Stimulated activated CD4-positive, alpha-beta T cell treated with anti-CD3 and anti-CD28 coated beads, Interleukin-4, amount 100 ng/mL, for 4 hours (primary cell): Measurements from ENCODE around the gene IQGAP2.
"Not testable (repeated sequence)": the region's sequence is repeated elsewhere in the genome, so short reads cannot be mapped to it uniquely, and the experiment has no call there.

ENCODE experiments used
- DNase-seq, 2 experiments: peaks; one replicate each; pipeline ENCODE4 v3.0.0-alpha.2; 2020

The IQGAP2 gene

DNA sequence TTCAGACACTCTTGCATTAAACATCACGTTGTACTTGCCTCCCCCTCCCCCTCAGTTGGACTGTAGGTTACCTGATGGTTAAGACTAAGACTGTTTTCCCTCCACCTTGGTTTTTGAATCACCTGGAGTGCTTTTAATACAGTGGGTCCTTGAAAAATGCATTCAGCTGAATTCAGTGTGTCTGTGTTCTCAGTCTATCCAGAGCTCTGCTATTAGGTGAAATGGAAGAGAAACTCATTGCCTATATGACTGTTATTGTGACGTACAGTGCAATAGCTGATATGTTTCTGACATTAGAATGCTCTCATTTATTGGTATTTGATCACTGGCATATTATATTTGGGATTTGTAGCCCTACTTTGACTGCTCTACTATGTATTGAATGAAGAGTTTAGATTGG, 111.6 kb downstream of the IQGAP2 start:
- no peak for DNase-seq

DNA sequence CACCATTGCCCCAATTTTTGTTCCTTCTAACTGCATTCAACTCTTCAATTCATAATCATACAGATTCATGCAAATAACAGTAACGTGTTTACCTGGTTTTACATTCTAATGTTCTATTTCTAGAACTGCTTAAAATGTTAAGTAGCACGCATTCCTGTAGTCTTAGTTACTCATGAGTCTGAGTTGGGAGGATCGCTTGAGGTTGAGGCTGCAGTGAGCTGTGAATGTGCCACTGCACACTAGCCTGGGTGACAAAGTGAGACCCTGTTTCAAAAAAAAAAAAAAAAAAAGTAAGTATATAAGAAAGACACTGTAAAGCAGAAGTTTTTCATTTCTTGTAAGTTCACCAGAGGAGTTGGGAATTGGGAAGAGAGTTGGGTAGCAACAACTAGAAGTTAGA, 114.2 kb downstream of the IQGAP2 start:
- DNase-seq, result no peak

DNA sequence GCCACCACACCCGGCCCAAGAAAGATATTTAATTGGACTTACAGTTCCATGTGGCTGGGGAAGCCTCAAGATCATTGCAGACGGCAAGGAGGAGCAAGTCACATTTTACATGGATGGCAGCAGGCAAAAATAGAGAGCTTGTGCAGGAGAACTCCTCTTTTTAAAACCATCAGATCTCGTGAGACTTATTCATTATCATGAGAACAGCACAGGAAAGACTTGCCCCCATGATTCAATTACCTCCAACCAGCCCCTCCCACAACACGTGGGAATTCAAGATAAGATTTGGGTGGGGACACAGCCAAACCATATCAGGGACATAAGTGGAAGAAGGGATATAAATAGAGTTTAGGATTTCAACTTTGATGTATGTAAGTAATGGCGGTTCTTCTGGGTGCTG, 115.2 kb downstream of the IQGAP2 start:
- not testable (repeated sequence) for DNase-seq

DNA sequence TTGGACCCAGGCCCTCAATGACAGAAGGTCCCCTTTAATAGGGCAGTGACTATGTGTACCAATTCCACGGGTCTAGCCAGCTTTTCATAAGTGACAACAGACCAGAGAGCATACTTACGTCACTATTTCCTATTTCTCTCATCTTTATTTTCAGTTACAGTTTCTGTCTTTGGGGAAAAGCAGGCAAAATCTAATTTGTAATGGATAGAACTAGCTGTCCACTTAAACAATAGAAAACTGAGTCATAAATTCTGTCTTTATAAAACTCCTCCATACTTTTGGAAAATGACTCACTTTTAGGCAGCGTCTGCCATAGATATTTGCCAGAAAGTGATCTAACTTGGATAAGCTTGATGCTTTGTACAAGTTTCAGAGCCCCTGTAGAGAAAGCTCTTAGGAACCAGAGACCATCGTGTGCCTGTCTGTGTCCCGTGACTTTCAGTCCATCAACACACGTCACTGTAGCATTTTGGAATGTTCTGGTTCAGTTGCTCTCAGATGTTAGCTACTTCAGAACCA, 118.2 kb downstream of the IQGAP2 start:
- DNase-seq, result no peak

DNA sequence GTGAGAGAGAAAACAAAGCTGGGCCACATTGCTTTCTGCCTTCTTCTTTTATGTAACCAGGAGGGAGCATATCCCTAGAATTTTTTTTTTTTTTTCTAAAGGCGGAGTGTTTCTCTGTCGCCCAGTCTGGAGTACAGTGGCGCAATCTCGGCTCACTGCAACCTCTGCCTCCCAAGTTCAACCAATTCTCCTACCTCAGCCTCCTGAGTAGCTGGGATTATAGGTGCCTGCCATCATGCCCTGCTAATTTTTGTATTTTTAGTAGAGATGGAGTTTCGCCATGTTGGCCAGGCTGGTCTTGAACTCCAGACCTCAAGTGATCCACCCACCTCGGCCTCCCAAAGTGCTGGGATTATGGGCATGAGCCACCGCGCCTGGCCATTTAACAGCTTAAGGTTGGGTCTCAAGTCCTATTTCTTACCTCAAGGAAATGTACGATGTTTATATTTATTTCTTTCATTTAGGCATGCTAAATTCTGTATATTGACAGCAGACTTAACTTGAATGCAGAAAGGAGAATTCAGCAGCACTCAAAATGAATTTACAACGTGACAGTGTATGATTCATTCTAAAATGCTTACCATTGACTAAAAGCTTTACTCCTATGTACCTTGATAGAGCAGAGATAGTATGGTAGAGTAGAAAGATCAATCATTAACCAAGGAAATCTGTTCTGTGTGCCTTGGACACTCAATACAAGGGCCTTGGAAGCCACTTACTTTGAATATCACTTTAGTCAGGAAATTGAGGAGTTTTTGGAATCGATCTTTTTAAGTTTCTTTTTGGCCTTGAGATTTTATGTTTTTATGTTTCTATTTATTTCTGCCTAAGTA, 119.2 kb downstream of the IQGAP2 start:
- DNase-seq, result no peak

DNA sequence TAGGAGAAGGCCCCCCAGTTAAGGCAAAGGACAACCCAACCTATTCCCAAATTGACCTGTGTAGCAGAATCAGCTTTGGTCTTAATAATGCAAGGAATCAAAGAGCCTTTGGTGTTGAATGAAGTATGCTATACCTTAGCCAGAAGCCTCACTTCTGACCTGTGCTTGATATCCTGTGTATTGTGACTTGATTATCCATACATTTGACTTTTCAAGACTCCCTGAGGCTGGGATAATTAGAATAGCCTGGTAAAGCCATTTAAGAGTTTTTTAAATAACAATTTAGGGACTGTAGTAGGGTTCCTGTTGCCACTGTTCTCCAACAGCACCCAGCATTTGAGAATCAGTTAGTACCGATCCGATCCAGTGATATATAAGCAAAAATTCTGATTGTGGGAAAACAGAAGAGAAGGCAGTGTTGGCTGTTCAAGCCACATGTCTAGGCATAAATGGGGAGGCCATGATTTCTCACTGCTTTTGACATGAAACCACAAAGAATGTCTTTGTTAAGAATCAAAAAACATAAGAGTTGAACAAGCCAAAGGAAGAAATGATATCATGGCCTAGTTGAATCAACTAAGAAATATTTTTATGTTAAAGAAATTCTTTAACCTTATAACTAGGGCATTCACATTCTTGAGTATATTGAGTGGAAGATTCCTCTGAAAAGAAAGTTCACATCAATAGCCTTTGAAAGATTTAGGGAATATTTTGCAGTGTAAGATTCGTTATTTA, 121.2 kb downstream of the IQGAP2 start:
- DNase-seq, result no peak

DNA sequence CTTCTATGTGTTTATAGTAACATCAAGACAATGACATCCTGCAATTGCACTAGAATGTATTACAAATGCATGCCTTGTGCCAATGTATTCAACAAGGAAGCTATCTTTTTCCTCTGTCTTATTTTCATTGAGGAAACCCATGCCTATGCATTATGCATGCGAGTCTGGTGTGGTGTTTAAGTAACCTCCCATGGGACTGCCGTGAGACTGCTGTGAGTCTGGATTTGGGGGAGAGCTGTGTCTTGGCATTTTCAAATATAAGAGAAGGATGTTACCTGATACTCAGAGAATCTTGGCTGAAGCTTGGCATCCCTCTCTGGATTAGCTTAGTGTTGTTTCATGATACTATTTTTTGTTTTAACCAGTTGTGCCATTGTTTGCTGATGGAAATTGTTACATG, 121.8 kb downstream of the IQGAP2 start:
- no peak for DNase-seq

DNA sequence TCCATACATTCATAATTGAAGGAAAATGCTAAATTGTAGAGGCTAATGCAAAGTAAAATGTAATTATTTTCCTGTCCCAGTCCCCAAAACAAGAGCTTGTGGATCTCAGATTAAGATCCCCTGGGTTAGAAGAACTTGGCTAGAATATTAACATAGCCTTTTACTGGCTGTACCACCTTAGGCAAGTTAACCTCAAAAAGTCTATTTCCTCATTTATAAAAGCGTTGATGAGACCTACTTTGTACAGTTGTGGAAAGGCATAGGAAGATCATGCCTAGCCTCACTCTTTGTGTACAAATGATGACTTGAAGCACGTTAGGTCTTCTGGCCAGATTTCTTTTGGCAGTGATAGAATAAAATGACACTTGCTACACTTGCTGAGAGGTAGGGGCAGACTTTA, 122.9 kb downstream of the IQGAP2 start:
- no peak for DNase-seq

DNA sequence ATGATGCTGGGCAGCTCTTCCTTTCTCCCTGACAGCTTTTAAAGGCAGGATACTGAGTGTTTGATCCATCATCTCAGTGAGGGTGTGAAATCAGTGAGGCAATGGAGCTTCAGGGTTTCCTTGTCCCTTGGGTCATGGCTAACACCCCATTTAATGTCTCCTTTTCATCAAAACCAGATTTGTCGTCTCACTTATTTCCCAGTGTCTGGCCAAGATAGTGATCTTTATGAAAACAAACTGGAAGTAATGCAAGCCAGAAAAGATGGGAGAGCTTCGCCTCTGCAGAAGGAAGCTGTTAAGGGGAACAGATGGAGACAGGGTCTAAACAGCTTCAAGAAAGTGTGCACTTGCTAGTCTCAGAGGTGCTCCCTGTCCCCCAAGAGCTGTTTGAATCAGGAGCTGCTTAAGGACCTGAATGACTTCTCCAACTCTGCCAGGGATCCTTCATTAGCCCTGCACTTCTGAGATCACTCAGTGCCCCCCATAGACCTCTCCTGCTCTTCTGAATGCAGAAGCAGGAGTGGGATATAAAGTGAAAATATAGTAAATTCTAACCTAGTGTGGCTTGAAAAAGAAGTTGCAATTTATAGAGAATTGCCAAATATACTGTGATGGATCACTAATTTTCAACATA, 124.0 kb downstream of the IQGAP2 start:
- DNase-seq, result no peak

DNA sequence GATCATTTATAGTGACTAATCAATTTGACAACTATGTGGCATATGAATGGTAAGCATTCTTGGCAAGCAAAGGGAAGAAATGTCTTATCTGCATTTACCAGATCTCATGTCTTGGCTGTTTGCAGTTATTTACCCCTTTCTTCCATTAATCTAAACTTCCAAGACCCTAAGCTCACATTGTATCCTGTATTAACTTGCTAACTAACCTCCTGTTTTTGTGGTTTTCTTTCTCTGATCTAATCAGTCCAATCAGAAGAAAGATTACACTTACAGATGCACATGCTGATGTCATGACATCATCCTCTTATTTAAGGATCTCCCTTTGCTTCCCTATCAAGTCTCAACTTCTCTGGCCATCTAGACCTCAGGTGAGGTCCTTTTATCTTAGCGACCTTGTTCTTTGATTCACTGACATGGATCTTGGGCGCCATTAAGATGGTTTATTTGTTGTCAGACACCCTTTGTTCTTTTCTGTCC, 124.6 kb downstream of the IQGAP2 start:
- no peak for DNase-seq

DNA sequence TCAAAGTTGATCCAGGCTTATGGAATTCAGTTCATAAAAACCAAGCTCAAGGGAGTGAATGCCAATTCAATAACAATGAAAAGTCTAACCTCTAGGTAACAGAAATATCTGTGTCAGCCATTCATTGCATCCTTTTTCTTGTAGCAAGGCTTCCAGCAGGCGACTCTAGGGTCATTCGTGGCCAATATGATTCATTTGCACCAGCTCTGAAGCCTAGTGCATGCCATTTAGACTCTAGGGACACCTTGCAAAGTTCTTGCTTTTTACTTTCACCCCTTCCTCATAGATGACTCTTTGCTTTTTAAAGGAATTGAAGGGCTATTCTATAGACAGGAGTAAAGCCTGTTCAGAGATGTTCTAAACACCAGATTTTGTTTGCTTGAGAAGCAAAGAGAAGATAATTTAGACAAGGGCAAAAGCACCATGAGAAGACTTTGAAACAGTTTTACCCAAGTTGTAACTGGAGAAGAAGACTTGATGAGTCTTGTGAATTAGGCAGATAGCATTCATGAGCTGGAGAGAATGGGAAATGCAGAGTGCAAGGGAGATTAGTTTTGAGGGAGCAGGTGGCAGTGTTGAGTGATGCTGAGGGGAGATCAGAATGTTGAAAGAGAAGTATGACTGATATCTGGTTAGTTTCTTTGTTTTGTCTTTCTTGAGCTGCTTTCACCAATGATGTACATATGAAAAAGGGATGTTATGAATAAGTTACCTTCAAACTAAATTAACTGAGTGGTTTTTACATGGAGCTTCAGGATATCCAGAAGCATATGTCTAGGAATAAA, 125.7 kb downstream of the IQGAP2 start:
- DNase-seq, result no peak

DNA sequence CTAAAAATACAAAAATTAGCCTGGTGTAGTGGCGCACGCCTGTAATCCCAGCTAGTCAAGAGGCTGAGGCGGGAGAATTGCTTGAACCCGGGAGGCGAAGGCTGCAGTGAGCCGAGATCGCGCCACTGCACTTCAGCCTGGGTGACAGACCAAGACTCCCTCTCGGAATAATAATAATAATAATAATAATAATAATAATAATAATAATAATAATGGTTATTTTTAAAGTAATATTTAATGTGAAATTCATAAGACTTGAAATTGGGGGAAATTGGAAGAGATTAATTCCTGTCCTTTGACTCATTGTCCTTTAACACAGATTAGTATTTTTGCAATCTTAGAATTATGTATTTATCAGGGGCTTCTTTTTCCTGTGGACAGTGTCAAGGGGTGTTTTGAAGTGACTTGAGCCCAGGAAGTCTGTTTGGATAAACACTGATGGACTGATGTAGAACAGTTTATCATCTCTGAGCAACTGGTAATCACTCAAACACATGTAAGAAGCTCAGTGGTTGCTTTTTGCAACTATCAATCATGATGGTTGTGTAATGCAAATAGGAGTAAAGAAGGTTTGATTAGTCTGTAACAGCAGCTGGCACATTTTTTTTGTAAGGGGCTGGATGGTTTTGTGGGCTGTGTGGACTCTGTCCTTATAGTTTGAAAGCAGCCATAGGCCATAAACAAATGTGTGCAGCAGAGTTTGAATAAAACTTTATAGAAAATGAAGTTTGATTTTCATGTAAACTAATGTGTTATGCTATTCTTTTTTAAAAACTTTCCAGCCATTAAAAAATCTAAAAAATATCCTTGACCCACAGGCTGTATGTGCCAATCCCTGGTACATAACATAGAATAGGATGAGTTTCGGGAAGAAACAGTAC, 126.6 kb downstream of the IQGAP2 start:
- no peak for DNase-seq

DNA sequence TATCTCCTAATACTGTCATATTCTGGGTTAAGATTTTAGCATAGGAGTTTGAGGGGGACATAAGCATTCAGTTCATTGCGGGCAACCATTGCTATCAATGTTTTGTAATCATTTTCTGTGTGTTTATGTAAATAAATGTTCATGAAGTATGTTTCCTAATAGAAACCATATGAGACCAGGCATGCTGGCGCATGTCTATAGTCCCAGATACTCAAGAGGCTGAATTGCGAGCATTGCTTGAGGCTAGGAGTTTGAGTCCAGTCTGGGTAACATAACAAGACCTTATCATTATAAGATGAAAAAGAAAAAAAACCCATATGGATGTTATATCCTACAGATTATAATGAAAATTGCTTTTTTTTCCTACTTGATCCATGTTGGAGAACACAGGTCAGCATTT, 129.0 kb downstream of the IQGAP2 start:
- no peak for DNase-seq

DNA sequence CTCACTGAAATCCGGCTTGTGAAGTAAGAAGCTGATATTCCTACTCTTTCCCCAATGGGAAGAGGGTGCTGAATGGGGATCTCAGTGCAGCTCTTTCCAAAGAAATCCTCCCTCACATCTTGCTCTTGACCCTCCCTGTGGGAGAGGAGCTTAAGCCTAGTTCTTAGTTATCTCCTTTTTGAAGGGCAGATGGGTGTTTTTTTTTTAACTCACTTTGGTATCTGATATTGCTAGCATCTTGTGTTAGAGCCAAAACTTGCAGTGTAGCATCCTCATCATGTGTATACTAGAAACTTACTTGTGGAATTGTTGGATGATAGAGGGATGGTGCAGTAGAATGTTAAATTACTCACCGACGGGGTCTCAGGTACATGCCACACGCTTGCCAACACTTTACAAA, 129.9 kb downstream of the IQGAP2 start:
- no peak for DNase-seq

DNA sequence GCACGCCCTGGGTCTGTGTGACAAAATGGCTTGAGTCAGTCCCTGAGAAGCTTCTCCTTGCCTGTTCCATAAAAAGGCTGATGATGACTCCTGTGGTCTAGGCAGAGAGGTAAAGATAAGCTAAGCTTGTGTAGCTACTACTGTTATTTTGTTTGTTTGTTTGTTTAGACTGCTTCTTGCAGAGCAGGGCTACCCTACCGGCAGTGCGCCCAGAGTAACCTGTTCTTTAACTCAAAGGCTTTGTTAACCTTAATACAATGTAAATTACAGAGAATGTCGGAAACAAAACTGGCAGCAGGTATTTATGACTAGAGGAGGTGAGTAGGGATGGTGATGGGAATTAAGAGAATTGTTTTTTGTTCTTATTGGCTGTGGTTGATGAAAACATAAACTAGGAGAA, 132.5 kb downstream of the IQGAP2 start:
- DNase-seq, result no peak

DNA sequence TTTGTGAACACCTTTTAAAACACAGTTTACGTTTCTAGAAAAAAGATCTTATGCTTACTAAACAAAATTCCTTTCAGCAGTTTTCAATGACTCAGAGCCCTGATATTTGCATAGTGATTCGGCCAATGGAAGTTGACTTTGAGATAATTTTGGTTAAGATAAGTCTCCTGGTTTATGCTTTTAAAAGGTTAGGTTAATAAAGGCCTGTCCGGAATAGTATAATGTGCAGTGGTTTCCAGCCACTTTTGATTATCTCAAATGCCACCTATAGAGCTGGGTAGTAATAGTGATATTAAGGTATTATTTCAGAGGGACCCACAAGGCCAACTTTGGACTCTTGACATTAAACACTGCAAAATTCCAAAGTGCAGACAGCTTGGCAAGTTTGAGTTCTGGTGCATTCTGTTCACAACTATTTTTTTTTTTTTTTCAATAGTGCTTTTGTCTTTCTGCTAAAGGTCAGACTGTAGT, 134.0 kb downstream of the IQGAP2 start:
- DNase-seq, result no peak

DNA sequence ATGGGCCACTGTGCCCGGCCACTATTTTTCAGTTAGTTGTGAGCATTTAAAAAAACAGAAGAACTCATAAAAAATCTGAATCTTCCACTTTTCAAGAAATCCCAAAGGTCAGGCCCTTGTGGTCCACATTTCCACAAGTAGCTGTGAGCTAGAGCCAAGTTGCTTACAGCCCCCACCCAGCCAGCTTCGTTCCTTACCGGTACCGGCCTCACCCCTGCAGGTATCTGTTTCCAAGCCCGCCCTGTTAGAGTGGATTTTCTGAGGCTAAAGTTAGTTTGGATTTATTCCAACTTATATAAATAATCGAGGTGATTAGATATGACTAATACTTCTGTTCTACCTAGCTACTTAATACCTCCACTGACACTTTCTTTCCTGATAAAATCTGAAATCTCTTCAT, 139.2 kb downstream of the IQGAP2 start:
- DNase-seq, result no peak

DNA sequence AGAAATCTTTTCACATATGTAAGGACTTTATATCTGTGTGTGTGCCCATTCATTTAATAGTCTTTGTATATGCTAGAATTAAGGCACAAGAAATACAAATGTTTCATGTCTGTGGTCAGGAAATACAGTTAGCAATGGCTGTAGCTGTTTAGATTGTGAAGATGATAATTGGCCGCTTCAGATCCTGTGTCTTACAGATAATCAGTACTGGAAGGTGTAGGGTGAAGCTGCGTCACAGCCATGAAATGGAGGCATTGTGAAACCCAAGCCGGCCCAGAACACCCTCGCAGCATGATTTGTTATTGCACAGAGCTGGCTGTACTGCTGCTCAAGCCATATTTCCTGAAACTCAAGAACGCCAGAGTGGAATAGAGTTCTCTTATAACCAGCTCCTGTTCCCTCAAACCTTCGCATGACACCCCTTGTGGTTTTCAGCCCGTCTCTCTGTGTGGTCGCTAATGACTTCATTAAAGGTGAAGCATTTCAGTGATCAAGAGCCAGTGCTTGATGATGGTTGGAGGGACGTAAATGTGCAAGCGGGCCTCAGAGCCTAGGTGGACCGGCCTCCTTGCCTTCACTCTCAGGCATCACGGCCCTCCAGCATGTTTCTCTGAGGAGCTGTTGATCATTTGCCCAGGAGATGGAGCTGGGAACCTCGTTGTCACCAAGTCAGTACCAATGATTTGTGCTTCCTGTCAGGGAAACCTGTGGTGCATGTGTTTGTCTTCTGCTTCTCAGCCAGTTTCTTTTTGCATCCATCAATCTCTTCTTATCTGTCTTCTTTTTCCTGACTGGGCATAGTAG, 140.0 kb downstream of the IQGAP2 start:
- peak; percentile 34 to 54 for DNase-seq

DNA sequence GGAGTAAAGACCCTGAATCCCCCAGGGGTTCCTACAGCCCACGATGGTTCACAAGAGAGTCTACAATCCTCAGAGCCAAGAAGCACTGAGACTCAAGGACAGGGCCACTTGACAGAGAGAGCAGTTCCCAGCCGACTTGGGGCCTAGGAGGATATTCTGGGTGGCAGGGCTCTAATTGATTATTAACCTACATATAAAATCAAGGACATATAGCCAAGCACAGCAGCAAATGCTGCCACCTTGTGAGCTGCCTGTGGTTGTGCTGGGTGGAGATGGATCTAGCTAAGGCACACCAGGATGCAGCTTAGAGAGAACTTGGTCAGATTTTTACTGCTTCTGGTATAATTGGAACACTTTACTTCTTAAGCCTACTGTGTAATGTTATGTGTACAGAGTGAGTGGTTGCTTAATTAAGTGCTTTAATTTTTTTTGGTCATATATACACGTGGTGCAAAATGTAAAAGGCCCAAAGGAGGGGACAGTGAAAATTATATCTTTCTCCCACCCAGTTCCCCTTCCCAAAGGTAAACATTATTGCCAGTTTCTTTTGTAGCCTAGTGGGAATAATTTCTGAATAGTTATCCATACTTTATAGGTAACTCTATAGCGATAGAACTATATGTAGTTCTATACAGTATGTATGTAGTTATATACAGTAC, 141.3 kb downstream of the IQGAP2 start:
- peak; percentile 42 to 69 for DNase-seq

DNA sequence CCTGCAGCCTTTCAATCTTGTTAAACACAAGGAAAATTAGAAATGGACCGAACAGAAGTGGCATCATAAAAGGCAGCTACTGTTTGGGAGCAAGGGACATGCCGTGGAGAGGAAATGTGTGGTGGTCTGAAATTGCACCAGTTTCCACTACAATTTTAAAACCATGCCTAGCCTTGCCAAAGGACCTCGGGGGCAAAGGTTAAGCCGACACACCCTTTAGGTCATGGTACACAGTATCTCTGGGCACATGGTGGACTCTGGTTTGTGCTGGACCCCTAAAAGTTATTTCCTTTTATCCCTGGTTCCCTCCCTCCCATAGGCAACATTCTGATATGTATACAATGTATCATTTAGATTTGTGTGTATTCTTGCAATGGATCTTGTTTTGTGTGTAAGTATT, 142.1 kb downstream of the IQGAP2 start:
- DNase-seq, result no peak
